ENCODE results near the gene CCNL2.

The CCNL2 gene

GRCh38 chr1:1406821-1407635, 7.9 kb upstream of the CCNL2 start, which contains the start of gene MRPL20 (continued):
- TF ChIP-seq KLF9 (tag by site-specific recombination; IDR thresholded peaks at IDR 0.05; ENCODE audit: low read depth) (no peak), ZNF19 (tag by site-specific recombination; IDR thresholded peaks at IDR 0.05; ENCODE audit: low read depth) (no peak), OVOL3 (tag by site-specific recombination; IDR thresholded peaks at IDR 0.05) (no peak), SP7 (tag by site-specific recombination; IDR thresholded peaks at IDR 0.05) (peak; percentile 57; the same call in 1 of the 2 replicates), ZNF776 (tag by site-specific recombination; IDR thresholded peaks at IDR 0.05; ENCODE audit: borderline replicate concordance) (no peak), ZNF561 (tag by site-specific recombination; IDR thresholded peaks at IDR 0.05; ENCODE audit: borderline replicate concordance) (peak; percentile 53; the same call in 1 of the 2 replicates), ZNF214 (tag by site-specific recombination; IDR thresholded peaks at IDR 0.05; ENCODE audit: borderline replicate concordance) (no peak), ZBTB44 (tag by site-specific recombination; IDR thresholded peaks at IDR 0.05) (no peak), TCF7L2 (IDR thresholded peaks at IDR 0.05; ENCODE audit: borderline replicate concordance, low read depth, low read length) (no peak), ZNF184 (tag by site-specific recombination; IDR thresholded peaks at IDR 0.05) (no peak), ZBTB17 (tag by site-specific recombination; IDR thresholded peaks at IDR 0.05) (peak; percentile 11; the same call in 1 of the 2 replicates), ZNF169 (tag by site-specific recombination; IDR thresholded peaks at IDR 0.05) (no peak), AEBP2 (tag by site-specific recombination; IDR thresholded peaks at IDR 0.05; ENCODE audit: borderline replicate concordance) (no peak), ZNF530 (tag by site-specific recombination; IDR thresholded peaks at IDR 0.05; ENCODE audit: low read depth) (no peak), ZNF449 (tag by site-specific recombination; IDR thresholded peaks at IDR 0.05) (no peak), ZNF266 (tag by site-specific recombination; IDR thresholded peaks at IDR 0.05; ENCODE audit: low read depth) (no peak), ZBTB20 (tag by site-specific recombination; IDR thresholded peaks at IDR 0.05) (peak; percentile 66), SETDB1 (IDR thresholded peaks at IDR 0.05; ENCODE audit: insufficient read length, low read length) (no peak), ZNF473 (tag by site-specific recombination; IDR thresholded peaks at IDR 0.05) (no peak), ZXDB (tag by site-specific recombination; IDR thresholded peaks at IDR 0.05) (peak; percentile 92), KLF16 (tag by site-specific recombination; IDR thresholded peaks at IDR 0.05) (peak; percentile 79), ZNF513 (tag by site-specific recombination; IDR thresholded peaks at IDR 0.05) (peak; percentile 91), ZSCAN23 (tag by site-specific recombination; IDR thresholded peaks at IDR 0.05) (no peak), OSR2 (tag by site-specific recombination; IDR thresholded peaks at IDR 0.05) (no peak), ZFP69B (tag by site-specific recombination; IDR thresholded peaks at IDR 0.05) (0 out of 2 replicates have a peak, but pooled peaks have one; percentile 39), ZSCAN4 (tag by site-specific recombination; IDR thresholded peaks at IDR 0.05) (peak; percentile 15; the same call in 1 of the 2 replicates), ZNF366 (tag by site-specific recombination; conservative IDR thresholded peaks at IDR 0.05) (no peak), INSM2 (tag by site-specific recombination; IDR thresholded peaks at IDR 0.05) (peak; percentile 51; the same call in 1 of the 2 replicates)
